SK-N-DZ (cell line): ENCODE measurements around the gene SLC41A3.
"Not testable (repeated sequence)": the region's sequence is repeated elsewhere in the genome, so short reads cannot be mapped to it uniquely, and the experiment has no call there.

Source experiments
- DNase-seq: peaks from one replicate; pipeline ENCODE4 v3.0.0-alpha.2; 2015; ENCODE audit warnings: low spot score

The SLC41A3 gene

GRCh38 chr3:126107203-126107939 lies 23.4 kb upstream of the SLC41A3 start:
- no peak for DNase-seq

DNA sequence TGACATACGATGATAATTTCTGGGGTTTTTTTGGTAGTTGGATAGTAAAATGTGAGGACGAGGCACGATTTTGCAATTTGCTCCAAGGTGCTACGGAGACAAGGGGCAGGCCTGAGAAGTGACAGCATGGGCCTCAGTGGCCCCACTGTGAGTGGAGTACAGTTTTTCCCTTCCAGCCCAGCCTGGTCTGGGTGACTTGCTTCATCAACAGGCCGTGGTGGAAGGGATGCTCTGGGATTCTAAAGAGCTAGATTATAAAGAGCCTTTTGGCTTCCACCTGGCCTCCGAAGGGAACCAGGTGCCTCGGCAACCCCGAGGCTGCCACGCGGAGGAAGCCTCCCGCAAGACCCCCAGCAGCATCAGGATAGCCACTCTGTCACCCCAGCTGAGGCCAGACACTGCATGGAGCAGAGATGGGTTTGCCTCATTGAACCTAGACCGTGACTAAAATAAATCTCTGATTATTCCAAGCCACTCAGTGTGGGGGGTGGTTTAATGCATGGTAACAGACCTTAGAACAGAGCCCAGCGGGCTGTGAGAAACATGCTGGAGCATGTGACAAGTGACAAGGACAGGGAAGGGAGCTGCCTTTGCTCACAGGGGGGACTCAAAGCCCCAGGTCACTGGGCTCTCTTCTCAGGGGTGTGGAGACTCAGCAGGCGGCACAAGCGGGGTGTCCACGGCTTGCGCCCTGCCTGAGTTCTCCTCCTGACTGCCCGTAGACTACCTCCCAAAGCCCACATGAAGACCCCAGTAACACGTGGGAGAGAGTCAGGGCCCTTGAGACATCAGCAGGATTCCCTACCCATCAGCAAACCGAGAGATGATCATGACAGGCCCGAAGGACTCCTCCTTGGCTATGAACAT lies 22.6 kb upstream of the SLC41A3 start:
- no peak for DNase-seq

DNA sequence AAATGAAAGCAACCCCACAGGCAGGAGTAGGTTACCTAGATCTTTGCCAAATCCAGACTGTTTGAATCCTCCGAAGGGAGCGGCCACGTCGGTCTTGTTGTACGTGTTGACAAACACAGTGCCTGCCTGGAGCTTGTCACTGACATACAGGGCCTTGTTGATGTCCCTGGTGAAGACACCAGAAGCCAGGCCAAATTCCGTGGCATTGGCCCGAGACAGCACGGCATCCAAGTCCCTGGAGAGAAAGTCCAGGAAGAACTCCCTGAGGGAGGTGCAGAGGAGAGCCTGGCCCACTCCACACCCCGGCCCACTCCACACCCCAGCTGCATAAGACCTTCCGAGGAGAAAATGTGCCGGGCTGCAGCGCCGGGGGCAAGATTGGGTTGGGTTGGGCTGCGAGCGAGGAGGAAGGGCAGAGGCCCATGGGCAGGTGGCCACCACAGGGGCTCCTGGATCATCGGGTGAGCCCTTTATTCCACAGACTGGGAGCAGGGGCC lies 21.8 kb upstream of the SLC41A3 start:
- no peak for DNase-seq

GRCh38 chr3:126104742-126105605 lies 21.1 kb upstream of the SLC41A3 start:
- DNase-seq: no peak

DNA sequence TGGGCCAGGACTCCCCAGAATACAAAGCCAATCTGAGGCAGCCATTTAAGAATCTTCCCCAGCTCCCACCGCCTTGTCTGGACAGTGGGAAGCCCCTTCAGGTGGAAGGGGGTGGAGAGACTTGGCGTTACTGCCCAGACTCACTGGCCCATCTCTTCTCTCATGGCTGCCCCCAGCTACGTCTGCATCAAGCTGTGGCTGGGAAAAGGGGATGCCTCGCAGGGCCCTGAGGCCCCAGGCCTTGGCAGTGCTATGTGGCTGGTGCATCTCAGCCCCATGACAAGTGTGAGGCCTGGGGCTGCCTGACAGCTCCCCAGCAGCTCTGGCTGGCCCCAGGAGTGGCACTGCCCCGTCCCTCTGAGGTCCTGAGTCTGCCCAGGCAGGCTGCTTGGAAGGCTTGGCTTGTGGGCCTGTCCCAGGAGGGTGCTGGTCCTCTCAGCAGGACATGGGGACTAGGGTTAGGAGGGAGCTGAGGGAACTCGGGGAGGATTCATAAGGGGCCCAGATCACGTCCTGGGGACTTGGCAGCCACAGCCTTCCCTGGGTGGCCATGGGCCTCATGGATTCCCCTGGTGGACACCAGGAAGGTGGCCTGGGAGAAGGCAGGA lies 20.2 kb upstream of the SLC41A3 start:
- DNase-seq: no peak

DNA sequence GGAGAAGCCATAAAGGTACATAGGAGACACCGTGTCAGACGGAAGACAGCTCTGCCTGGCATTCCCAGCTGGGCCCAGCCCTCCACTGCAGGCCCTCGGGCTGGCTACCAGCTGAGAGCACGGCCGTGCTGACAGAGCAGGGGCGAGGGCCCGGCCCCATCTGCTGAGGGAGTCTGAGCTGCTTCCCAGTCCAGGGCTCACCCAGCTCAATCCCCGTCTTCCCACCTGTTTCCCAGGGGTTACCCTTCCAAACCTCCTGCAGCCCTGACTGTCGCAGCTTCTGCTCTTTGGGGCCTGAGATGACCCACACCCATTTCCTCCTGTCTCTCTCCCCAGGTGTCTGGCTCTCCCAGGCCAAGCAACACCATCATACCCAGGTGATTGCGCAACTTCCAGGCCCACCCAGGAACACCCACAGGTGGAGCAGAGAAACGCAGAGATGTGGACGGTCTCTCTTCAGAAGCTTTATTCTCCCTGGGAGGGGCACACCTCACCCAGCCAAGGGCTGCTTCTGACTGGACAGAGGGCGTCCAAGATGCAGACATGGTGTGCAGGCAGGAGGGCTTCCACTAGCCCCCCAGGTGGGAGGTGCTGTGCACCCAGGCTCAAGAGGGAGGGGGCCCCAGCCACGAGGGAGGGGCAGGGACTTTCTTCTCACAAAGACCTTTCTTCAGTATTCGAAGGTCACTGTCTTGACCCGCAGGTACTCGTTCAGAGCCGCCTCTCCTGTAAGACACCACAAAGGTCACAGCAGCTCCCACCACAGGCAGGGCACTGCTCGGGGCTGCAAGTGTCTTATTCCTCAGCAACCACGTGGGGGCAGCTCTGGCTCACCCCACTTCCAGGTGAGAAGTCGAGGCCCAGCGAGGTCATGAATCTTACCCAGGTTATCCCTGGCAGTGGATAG lies 19.4 kb upstream of the SLC41A3 start:
- DNase-seq: no peak

DNA sequence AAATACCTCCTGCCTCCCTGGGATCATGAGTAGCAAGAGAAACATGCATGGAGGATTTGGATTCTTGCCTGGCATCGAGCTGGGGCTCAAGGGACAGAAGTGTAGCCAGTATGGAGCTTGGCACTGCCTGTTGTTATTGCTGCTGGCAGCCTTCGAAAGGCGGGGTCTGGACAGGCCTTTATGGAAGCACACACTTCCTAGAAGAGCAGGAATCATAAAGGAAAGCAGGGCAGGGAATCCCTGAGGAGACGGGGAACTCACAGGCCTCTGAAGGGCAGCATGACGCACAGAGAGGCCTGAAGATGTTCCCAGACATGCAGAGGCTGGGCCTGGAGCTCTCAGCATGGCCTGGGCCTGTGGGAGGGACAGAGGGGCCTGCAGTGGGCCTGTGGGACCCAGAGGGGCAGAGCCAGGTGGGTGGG lies 18.6 kb upstream of the SLC41A3 start:
- DNase-seq: no peak

DNA sequence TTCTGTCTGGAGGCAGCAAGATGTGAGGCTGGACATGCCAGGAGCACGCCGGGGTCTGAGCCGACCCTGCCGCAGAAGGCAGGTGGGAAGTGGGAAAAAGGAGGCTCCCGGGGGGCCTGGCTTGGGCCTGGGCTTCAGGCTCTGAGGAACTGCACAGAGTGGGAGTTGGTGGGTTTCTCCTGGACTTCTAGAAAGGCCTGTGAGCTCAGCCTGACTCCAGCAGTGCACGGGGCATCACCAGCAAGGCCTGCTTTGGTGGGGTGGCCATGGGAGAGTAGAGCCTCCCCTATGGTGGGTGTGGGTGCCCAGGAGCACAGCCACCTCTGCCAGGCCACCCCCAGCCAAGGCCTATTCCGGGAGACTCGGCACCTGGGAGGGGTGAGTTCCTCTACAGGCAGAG lies 18.1 kb upstream of the SLC41A3 start:
- no peak for DNase-seq

DNA sequence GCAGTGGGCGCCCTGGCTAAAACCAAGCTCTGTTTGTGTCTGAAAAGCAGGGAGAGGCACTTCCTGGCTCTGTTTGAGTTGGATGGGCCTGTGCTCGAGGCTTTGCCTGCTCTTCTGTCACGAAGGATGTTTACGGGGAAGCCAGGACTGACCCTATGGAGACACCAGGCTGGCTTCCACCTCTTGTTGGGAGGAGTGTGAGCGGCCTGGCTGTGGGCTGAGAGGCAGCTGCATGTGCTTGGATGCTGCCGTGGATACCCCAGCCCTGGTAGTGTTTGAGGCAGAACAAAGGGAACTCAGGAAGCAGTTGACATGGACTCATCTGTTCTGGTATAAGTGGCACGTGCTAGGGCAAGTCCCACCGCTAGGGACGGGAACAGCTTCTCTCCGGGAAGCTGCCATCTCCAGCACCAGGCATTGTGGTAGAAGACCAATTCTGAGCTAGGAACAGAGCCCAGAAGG lies 17.6 kb upstream of the SLC41A3 start:
- no peak for DNase-seq

- peak; percentile 32 for DNase-seq
Observed at GRCh38 chr3:126100634-126101301, 16.8 kb upstream of the SLC41A3 start.

GRCh38 chr3:126100269-126100633 lies 16.3 kb upstream of the SLC41A3 start:
- DNase-seq: no peak

- DNase-seq: no peak
Observed at GRCh38 chr3:126098391-126098858, 14.5 kb upstream of the SLC41A3 start.

GRCh38 chr3:126097801-126098200 lies 13.9 kb upstream of the SLC41A3 start:
- no peak for DNase-seq

- not testable (repeated sequence) for DNase-seq
Observed at GRCh38 chr3:126096274-126096673, 12.3 kb upstream of the SLC41A3 start.

GRCh38 chr3:126092128-126092527 lies 8.2 kb upstream of the SLC41A3 start:
- not testable (repeated sequence) for DNase-seq

- no peak for DNase-seq
Observed at GRCh38 chr3:126087552-126088175, 3.7 kb upstream of the SLC41A3 start.

- no peak for DNase-seq
Observed at GRCh38 chr3:126085841-126086240, 1.9 kb upstream of the SLC41A3 start.

DNA sequence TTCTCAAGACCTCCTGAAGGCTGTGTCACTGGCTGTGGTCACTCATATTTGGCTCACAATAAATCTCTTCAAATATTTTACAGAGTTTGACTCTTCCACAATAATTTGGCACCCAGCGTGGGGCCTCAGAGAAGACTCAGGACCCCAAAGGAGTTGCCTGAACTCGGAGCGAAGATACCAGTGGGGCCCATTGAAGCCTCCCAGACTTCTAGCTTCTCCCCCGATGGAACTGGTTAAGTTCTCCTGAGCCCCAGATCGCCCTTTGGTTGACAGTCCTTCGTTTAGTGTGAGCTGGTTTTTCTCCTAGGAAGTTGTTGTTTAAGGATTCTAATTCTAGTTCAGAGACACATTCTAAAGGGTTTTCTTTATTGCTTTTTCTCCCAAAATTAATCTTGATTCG lies 1.4 kb upstream of the SLC41A3 start:
- no peak for DNase-seq

DNA sequence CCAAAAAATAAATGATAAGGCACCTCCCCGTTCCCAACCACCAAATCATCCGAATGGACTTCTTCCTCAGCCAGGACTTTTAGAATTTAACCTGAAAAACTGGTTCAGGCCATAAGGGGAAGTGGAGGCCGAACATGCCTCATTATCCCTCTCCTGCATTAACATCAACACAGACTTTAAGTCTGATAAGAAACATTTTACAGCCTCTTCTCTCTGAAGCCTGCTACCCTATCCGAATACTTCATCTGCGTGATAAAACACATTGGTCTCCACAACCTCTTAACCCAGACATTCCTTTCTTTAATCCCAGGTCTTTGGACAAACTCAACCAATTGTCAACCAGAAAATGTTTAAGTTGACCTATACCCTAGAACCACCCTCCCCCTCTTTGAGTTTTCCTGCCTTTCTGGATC lies 850 bp upstream of the SLC41A3 start:
- DNase-seq: no peak
